ENCODE data around the gene TEDC2. TPM values are rescaled to one million over a fixed set of nuclear protein-coding genes. Genes with fewer than 3 reads are reported as not detected.
A peak's percentile ranks its signal among the peaks of the same experiment; 100 is the strongest.
"Not testable (repeated sequence)": the region's sequence is repeated elsewhere in the genome, so short reads cannot be mapped to it uniquely, and the experiment has no call there.

The TEDC2 gene, protein sequence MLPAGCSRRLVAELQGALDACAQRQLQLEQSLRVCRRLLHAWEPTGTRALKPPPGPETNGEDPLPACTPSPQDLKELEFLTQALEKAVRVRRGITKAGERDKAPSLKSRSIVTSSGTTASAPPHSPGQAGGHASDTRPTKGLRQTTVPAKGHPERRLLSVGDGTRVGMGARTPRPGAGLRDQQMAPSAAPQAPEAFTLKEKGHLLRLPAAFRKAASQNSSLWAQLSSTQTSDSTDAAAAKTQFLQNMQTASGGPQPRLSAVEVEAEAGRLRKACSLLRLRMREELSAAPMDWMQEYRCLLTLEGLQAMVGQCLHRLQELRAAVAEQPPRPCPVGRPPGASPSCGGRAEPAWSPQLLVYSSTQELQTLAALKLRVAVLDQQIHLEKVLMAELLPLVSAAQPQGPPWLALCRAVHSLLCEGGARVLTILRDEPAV
- total RNA-seq, result 0.63 TPM

- peak; percentile 98 for ATAC-seq
- peak; percentile 95 for DNase-seq (ENCODE audit: low spot score)
These were observed at the start of gene TEDC2 for GRCh38 chr16:2459647-2460390. Gene TEDC2 (plus strand): TSS chr16:2460109. CDS start chr16:2460145, 36 bp downstream.

DNA sequence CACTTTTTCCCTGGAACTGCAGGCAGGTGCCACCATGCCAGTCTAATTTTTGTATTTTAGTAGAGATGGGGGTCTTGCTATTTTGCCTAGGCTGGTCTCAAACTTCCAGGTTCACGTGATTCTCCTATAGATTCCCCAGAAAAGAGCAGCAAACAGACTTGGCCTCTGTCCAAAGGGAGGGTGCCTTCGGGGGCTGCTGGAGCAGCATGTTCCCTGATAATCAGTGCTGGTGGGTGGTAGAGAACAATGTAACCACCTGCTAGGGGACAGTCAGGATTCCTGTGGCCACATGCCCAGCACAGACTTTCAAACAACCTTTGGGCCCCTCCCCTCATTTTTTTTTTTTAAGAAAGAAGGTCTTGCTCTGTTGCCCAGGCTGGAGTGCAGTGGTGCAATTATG lies 44.8 kb upstream of the TEDC2 start:
- no peak for ATAC-seq
- DNase-seq (ENCODE audit: low spot score), result no peak

DNA sequence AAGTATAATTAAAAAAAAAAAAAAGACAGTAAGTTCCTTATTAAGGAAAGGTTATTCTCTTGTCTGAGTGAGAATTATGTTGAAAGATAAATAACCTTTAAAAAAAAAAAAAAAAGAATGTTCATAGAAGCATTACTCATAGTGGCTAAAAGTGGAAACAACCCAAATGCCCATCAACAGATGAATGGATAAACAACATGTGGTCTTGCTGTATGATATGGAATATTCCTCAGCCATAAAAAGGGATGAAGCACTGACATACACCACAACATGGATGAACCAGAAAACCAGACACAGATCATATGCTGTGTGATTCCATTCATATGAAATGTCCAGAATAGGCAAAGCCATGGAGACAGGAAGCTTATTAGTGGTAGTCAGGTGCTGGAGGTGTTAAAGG lies 39.9 kb upstream of the TEDC2 start:
- DNase-seq (ENCODE audit: low spot score), result no peak
- ATAC-seq, result no peak

- ATAC-seq, result no peak
- no peak for DNase-seq (ENCODE audit: low spot score)
These were observed 37.6 kb upstream of the TEDC2 start for GRCh38 chr16:2422123-2422867.

DNA sequence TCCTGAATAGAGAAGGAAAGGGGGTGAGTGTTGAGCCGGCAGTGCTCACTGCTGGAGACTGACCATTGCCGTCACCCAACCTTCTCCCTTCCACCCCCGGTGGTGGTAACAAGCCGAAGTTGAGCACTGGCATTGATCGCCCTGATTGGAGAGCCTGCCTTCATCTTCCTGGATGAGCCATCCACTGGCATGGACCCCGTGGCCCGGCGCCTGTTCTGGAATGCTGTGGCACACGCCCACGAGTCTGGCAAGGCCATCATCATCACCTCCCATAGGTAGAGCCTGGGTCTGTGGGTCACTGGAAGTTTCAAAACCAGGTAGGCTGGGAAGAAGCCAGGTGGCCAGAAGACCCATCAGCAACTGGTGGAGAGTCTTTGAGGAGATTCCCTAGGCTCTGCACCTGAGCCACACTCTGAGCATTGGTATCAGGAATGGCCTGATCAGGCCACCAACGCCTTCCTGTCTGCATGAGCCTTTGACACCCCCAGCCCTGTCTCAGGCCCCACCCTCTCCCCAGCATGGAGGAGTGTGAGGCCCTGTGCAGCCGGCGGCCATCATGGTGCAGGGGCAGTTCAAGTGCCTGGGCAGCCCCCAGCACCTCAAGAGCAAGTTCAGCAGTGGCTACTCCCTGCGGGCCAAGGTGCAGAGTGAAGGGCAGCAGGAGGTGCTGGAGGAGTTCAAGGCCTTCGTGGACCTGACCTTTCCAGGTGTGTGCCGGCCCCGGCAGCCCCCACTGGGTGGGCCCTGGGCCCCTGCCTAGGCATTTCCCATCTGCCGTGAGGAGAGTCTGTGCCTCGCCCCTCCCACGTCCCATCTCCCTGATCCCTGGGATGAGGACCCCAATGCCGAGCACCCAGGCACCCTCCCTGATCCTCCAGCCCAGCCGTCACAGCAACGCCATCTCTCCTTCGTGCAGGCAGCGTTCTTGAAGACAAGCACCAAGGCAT lies 35.6 kb upstream of the TEDC2 start:
- no peak for ATAC-seq
- no peak for DNase-seq (ENCODE audit: low spot score)

DNA sequence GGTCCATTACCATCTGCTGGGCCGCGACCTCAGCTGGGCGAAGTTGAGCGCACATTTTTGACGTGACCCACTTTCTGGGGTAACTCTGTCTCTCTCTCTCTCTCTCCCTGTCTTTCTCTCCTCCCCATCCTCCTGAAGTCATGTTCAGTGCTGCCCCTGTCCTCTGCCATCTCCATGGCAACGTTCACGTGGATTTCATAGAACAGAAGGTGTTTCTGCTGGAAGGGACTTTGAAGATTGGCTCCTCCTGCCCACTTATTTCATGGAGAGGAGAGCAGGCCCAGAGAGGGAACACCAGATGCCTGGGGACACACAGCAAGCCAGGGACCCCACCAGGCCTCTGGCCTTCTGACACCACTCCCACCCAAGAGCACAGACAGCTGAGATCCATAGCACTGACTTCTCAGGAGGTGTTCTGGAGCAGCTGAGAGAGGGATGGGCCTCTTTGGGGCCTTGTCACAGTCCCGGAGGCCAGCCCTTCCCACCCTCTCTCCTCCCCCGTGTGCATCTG lies 34.8 kb upstream of the TEDC2 start:
- no peak for DNase-seq (ENCODE audit: low spot score)
- no peak for ATAC-seq

DNA sequence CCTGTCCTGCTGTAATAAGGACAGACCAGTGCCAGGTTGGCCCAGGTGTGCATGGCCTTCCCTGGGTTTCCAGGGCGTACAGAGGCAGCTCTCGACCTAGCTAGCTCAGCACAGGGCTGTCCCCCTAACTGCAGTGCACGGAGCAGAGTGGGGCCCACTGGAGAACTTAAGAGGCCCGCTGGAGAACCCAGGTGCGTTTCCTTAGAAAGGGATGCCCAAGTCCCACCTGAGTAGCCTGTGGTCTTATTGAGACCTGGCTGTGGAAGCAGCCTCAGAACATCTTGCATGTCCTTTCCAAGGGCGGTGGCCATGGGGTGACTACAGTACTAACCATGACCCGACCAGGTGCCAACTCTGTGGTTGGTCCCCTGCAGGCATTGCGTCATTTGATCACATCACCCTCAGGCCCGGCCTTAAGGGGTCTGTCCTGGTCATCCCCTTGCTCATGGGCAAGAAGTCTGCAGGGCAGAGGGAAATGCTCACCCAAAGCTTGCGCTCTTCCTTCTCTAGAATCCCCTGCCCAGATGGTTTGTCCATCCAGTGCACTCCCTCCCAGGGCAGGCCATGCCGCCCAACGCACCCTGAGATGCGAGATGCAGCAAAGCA lies 34.0 kb upstream of the TEDC2 start:
- ATAC-seq (no peak), DNase-seq (ENCODE audit: low spot score) (no peak)

- ATAC-seq (no peak), DNase-seq (ENCODE audit: low spot score) (no peak)
These were observed 33.0 kb upstream of the TEDC2 start for GRCh38 chr16:2426941-2427361.

DNA sequence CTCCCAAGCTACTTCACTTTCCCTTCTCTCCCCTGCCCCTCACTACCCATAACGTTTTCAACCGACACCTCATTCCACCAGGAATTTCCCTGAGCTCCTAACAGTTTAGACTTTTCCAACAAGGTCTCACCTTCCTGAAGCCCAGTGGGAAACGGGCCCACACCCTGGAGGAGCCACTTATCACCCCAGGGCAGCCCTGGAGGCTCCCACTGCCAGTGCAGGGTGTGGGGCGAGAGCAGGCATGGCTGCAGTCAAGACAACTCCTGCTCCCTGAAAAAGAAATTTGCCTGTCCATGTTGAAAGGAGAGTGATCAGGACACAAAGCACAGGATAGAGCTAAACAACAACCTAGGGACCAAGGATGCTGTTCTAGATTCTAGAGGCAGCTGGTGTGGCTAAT lies 32.4 kb upstream of the TEDC2 start:
- ATAC-seq, result no peak
- no peak for DNase-seq (ENCODE audit: low spot score)

- ATAC-seq (no peak), DNase-seq (ENCODE audit: low spot score) (no peak)
These were observed 31.7 kb upstream of the TEDC2 start for GRCh38 chr16:2428051-2428783.

DNA sequence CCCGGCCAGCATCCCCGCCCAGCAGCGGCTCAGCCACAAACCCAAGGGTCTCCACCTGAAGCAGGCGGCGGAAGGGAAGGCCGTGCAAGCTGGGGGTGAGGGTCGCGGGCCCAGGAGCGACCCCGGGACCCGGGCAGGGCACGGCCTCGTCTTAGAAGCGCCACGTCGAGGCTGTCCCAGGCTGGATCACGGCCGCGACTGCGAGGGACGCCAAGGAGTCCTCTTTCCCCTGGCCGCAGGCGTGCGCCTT lies 31.2 kb upstream of the TEDC2 start:
- ATAC-seq (peak; percentile 52), DNase-seq (ENCODE audit: low spot score) (no peak)

GRCh38 chr16:2429034-2429770 lies 30.7 kb upstream of the TEDC2 start, which contains the start of gene CCNF:
Gene CCNF (plus strand): TSS chr16:2429447. CDS start chr16:2429482, 35 bp downstream.
- peak; percentile 98 for DNase-seq (ENCODE audit: low spot score)

DNA sequence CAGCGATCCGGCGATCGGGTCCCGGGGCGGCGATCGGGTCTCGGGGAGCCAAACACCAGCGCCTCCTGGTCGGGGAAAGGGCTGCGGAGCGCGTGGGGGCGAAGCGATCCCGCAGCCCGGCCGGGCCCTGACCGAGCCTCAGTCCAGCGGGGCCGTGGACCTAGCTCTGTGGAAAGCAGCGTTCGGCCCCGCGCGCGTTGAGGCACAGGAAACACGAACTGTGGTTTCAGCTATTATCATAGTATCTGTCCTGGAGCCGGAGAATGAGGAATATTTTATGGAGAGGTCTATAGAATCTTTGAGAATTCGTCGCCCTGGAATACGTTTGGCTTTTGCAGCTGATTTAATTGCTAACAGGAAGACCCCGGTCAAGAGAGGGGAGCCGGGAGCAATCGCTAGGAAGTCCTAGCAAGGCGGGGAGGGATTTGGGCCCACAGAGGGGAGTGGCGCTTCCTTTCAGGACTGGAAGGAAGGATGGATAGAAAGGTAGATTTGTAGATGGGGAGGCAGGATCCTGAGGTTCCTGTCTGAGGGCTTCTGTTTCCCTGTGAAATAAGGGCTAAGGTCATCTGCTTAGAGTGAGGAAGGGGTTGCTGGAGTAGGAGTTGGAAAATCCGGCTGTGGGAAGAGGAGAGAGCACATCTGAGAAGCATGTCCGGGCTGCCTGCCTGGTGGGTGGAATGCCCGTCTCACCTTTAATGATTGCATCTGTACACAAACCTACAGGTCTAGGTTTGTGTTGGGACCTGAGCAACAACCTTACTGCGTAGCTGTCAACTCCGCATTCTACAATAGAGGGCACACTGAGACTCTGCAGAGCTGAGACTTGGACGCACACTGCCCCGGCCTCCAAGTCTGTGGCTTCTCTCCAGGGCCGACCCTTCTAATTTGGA lies 29.9 kb upstream of the TEDC2 start:
- DNase-seq (ENCODE audit: low spot score), result no peak
- peak; percentile 41 for ATAC-seq

More at GRCh38 chr16:2429034-2429770, 30.7 kb upstream of the TEDC2 start, which contains the start of gene CCNF:
- ATAC-seq, result peak; percentile 95

DNA sequence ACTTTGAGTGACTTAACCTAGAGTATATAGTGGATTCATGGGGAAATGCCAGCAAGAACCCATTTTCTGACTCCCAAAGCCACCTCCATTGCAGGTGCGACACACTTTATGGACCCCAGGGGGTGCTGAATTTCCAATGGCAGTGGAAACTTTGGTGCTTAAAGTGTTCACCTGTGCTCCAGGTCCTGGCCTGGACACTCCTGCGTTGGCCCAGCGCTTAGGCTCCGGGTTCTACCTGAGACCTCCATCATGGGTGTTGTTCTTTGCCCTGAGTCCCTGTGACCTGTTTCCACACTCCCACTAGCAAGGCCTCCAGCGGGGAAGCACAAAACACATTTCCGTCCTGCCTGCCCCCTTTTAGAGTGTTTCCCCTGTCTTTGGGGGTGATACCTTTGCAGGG lies 27.6 kb upstream of the TEDC2 start:
- no peak for ATAC-seq
- no peak for DNase-seq (ENCODE audit: low spot score)

DNA sequence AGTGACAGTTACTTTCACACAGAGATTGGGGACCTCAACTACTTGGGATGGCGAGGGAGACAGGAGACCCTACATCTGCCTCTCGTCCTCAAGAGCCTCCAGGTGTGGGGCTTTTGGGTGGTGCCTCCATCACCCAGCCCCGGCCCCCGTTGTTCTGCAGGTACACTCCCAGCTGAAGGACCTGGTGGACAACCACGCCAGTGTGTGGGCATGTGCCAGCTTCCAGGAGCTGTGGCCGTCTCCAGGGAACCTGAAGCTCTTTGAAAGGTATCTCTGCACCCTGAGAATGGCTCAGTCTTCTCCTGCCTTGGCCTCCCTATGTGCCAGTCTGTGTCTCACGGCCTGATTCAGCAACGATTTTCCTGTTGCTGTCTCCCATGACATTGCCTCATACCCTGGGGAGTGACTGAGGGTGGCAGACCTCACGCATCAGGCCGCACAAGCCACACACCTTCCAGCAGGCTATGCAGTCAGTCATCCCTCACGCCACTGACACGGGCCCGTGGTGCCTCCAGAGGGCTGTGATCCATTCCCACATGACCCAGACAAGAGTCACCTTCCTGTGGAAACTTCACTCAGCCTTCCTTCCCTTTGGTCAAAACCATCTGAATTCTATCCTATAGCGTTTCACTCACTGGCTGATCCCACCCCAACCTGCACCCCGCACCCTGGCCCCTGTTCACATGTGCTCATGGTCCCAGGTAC lies 27.0 kb upstream of the TEDC2 start:
- no peak for ATAC-seq
- DNase-seq (ENCODE audit: low spot score), result no peak

DNA sequence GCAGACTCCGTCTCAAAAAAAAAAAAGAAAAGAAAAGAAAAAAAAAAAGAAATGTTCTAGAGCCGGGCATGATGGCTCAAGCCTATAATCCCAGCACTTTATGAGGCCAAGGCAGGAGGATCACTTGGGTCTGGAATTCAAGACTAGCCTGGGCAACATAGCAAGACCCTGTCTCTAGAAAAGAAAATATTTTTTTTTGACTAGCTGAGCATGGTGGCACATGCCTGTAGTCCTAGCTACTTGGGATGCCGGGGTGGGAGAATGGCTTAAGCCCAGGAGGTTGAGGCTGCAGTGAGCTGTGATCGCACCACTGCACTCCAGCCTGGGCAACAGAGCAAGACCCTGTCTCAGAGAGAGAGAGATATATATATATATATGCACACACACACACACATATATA lies 24.7 kb upstream of the TEDC2 start:
- not testable (repeated sequence) for DNase-seq (ENCODE audit: low spot score); ATAC-seq

DNA sequence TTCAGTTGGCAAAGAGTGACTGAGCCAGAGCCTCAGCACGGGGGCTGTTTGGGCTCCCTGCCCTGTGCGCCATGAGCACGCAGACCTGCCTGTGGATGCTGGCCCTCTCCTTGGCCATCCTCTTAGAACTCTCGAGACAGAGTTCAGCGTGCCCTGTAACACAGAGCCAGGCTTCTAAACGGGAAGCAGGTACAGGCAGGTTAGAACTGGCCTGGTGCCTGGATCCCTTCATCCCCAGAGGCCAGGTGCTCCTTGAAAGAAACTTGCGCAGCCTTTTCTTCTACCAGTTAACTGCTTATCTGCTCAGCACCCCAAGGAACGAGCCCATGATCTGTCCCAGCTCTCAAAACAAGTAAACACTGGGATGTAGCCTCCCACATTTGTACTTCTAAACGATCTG lies 23.8 kb upstream of the TEDC2 start:
- ATAC-seq, result no peak
- no peak for DNase-seq (ENCODE audit: low spot score)

Data from left lobe of liver (tissue), 2 donors.